Measurements from ENCODE around the gene SLC17A3.

- TF ChIP-seq CTCF (IDR thresholded peaks at IDR 0.05 in 2 of 3, conservative IDR thresholded peaks at IDR 0.05 in 1 of 3; ENCODE audit: borderline replicate concordance in 1 of 3, insufficient read depth in 1 of 3, low read depth in 2 of 3, low read length in 2 of 3) (no peak), POLR2A (IDR thresholded peaks at IDR 0.05; ENCODE audit: borderline replicate concordance, extremely low read depth, insufficient read depth, insufficient read length) (no peak), POLR2AphosphoS5 (IDR thresholded peaks at IDR 0.05; ENCODE audit: low read depth, low read length) (no peak), EZH2phosphoT487 (IDR thresholded peaks at IDR 0.05; ENCODE audit: borderline replicate concordance) (no peak), ELF1 (IDR thresholded peaks at IDR 0.05; ENCODE audit: borderline replicate concordance, low read depth) (no peak), CEBPB (IDR thresholded peaks at IDR 0.05; ENCODE audit: low read depth) (no peak), MAX (IDR thresholded peaks at IDR 0.05) (no peak), TCF7L2 (IDR thresholded peaks at IDR 0.05; ENCODE audit: borderline replicate concordance, extremely low read depth, insufficient read depth, insufficient read length) (no peak)
Measured at GRCh38 chr6:25844518-25844917, 29.5 kb downstream of the SLC17A3 start.
